Inflammatory macrophage (primary cell): Measurements from ENCODE around the gene RINL.
"Not testable (repeated sequence)": the region's sequence is repeated elsewhere in the genome, so short reads cannot be mapped to it uniquely, and the experiment has no call there.

Experiments
- DNase-seq, 2 donors: peaks; one replicate each; pipeline ENCODE4 v3.0.0-alpha.2; 2020 to 2022

The RINL gene

DNA sequence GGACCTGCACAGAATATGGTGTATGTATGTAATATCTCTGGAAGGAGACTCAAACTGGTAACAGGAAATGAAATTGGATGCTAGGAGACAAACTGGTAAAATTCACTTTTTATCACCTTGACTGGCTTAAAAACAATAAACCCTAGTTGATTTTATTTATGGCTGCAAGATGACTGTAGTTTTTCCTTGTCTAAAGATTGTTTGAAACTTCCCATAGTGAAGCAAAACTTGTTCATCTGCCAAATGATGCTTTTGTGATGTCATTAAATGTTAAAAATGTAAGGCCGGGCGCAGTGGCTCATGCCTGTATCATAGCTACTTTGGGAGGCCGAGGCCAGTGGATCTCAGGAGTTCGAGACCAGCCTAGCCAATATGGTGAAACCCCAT, 44.0 kb downstream of the RINL start:
- no peak for DNase-seq

- no peak for DNase-seq
Measured at GRCh38 chr19:38833092-38833425, 45.0 kb downstream of the RINL start.

DNA sequence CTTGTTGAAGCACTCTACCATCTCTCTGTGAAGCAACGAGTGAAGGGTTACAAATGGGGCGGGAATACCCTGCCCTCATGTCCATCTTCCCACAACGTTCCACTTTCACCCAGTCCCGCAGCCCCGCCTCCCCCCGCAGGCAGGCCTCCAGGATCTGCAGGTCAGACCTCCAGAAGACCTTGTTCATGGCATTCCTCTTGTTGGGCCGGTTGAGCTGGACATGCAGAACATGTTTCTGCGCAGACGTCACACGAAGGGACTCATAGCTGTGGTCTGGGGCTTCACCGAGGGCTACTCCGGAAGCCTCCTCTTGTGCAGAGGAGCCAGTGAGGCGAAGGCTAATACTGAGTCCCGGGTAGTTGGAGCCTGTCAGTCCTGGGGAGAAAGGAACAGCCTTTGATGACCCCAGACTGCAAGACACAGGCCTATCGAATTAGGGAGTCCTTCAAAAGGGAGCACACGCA, 46.9 kb downstream of the RINL start:
- peak; percentile 58 to 74 for DNase-seq

DNA sequence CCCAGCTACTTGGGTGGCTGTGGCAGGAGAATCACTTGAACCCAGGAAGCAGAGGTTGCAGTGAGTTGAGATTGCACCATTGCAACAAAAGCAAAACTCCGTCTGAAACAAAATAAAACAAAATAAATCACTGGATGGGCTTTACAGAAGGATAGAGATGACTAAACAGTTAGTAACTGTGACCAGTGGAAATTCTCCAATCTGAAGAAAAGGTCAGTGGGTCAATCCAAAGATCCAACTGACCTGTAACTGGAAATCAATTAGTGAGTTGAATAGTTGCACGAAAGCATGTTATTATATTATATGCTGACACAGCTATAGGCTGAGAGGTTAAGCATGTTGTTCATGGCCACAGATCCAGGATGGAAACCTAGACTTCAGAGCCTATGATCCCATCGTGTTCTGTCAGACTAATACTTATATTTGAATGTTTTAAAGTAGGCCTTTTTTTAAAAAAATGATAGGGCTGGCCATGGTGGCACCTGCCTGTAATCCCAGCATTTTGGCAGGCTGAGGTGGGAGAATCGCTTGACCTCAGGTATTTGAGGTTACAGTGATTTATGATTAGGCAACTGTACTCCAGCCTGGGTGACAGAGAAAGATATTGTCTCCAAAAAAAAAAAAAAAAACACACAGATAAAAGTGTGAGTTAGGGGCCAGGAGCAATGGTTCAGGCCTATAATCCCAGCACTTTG, 47.9 kb downstream of the RINL start:
- no peak for DNase-seq

- peak; percentile 73 to 81 for DNase-seq
Measured at GRCh38 chr19:38829203-38829602, 48.9 kb downstream of the RINL start.

DNA sequence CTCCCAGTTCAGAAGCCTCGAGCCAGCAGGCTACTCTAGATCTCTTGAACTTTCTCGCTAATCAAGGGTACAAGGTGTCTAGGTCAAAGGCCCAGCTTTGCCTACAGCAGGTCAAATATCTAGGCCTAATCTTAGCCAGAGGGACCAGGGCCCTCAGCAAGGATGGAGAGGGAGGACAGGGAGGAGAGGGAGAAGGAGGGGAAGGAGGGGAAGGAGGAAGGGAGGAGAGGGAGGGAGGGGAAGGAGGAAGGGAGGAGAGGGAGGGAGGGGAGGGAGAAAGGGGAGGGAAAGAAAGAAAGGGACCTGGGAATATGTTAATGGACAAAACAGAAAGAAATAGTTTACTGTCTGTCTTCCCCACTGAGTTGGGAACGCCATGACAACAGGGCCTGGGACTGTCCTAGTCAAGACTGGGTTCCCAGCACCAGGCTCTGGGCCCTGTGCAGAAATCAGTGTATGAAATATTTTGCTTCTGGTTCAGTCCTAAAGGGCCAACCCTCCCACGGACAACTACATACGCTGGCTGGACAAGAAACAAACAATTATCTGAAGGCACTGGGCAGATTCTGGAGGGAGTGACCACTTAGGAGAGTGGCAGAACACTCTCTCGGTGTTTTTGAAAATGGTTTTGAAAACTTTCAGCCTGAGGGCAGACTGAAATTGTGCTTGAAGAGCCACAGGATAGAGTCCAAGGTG, 51.1 kb downstream of the RINL start:
- no peak for DNase-seq

GRCh38 chr19:38825936-38826335, 52.1 kb downstream of the RINL start:
- DNase-seq: not testable (repeated sequence)

GRCh38 chr19:38821230-38821825, 56.7 kb downstream of the RINL start:
- not testable (repeated sequence) for DNase-seq

GRCh38 chr19:38819231-38819920, 58.7 kb downstream of the RINL start:
- DNase-seq: no peak
